Endometrial microvascular endothelial cells (primary cell): ENCODE measurements around the gene NAALADL2. TPM values are rescaled to one million over a fixed set of nuclear protein-coding genes. Genes with fewer than 3 reads are reported as not detected.
"Not testable (repeated sequence)": the region's sequence is repeated elsewhere in the genome, so short reads cannot be mapped to it uniquely, and the experiment has no call there.

Experiments
- in situ Hi-C: cut with HindIII; loops from 2 replicates; pipeline ENCODE4 v1.10.0; 2017; ENCODE audit warnings: low sequenced_read_pairs, low pct_unique_long_range_greater_than_20kb; ENCODE audit errors: inconsistent ontology term
- total RNA-seq: library from RNA; depleted of rRNA; stranded (reverse); fragments of >200 nt; gene quantifications from one replicate; pipeline ENCODE4 v1.2.3, GENCODE V29; 2015; ENCODE audit errors: inconsistent ontology term

NAALADL2 gene
- total RNA-seq, 1 donor from 2014 or later = not detected

DNA sequence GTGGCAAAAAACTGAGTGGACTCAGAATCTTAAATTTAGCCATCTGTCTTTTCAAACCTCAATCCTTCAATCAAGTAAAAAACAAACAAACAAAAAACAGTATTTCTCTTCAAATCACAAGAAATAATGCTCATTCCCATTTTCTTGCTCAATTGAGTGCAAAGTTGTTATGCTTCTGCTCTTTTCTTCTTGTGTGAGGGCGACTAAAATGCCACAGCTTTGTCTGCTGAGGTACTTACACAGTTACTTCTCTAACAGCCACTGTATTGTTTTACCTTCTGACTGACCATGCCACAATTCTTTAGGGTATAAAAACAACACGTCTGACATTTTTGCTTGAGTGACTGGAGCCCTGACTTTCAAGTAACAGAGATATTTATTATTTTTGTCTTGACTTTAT lies 617.4 kb downstream of the NAALADL2 start:
- in situ Hi-C loops = no loop called here

DNA sequence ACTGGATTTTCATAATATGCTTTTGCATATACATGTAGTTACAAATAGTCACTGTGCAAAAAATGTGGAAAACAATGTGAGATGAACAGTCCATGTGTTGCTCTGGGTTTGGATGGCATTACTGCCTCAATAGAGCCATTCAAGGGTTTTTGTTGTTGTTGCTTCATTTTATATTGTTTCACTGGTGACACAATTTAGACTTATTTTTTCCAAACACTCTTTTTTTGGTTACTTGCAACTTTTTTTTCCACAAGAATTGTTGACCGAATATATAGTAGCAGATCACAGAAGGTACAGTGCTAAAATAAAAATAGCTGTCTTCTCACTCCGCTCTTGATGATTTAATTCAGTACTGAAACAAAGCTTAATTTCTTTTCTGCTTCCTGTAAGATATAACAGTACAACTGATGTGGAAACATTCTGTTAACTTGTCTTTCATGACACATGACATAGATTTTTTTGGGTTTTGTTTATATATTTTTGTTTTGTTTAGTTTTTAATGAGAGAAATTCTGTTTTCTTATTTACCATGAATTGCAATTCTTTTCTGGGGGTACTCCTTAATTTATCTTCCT lies 618.6 kb downstream of the NAALADL2 start:
- in situ Hi-C loops = no loop called here

DNA sequence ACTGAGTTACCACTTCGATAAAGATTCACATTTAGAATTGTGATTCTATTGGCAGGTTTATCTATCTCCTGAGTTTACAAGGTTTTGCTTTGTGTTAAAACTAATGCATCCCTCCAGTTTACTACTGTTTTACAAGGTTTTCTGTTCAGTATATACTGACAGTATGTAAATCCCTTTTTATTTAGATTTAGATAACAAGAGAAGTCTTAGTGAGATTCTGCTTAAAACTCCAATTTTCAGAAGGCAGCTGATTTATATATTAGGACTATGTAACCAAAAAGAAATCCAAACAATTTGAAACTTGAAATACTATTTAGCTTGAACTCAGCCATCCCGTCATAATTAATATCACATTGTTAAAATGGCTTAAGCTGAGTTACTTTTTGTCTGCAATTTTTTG lies 619.2 kb downstream of the NAALADL2 start:
- in situ Hi-C loops = no loop called here

DNA sequence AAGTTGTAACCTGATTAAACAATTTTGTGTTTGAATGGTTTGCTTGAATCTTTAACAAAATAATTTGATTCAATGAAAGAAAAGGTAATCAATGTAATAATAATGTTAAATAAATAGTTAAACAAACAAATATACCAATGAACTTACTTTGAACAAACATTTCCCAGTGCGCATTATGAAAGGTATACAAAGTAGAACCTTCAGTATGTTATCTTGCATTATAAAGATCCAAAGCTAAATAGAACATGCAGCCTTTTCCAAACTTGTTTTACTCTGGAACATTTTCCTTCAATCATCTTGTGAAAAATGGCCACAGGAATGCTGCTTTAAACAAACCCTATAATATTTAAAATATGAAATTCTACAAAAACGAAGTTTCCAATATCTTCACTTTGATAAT lies 620.0 kb downstream of the NAALADL2 start:
- in situ Hi-C loops = no loop called here

- in situ Hi-C loops = no loop called here
Measured at GRCh38 chr3:175479800-175480199, 620.7 kb downstream of the NAALADL2 start.

DNA sequence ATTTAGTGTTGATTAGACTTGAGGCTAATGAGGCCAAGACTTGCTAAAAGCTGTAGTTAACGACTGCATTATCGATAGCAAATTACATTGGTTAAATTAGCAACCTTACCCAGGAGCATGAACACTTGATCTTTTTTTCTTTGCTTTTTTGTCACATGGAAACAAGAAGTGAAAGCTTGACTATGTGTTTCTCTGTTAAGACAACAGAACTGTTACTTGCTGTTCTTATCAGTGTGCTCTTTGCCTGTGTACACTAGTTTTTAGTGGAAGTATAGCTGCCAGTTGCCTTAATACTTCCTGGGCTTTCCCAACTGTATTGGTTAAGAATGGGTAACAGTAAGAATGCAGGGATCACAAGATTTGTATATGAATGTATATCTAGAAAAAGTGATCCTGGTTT lies 625.5 kb downstream of the NAALADL2 start:
- in situ Hi-C loops = no loop called here

- in situ Hi-C loops = no loop called here
Measured at GRCh38 chr3:175485436-175485835, 626.3 kb downstream of the NAALADL2 start.

- in situ Hi-C loops = no loop called here
Measured at GRCh38 chr3:175486255-175486654, 627.1 kb downstream of the NAALADL2 start.

- in situ Hi-C loops = no loop called here
Measured at GRCh38 chr3:175489406-175489805, 630.3 kb downstream of the NAALADL2 start.

GRCh38 chr3:175493301-175493700 lies 634.2 kb downstream of the NAALADL2 start:
- in situ Hi-C loops = no loop called here

DNA sequence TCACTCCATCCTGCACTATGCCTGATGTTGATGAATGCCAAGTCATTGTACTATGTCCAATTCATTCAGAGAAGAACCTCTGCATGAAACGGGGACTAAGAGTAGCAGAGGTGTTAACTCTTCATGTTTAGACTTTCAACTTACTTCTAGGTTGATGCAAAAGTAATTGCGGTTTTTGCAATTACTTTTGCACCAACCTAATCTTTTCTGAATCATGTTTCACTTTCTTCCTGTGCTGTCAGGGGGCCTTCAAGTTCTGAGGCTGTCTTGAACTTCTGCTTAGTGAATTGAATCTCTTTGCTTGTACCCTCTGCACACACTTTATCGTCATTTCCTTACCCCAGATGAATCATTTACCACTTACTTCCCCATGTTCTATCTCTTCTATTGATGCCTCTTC lies 636.2 kb downstream of the NAALADL2 start:
- in situ Hi-C loops = no loop called here

- in situ Hi-C loops = no loop called here
Measured at GRCh38 chr3:175502155-175502554, 643.0 kb downstream of the NAALADL2 start.

DNA sequence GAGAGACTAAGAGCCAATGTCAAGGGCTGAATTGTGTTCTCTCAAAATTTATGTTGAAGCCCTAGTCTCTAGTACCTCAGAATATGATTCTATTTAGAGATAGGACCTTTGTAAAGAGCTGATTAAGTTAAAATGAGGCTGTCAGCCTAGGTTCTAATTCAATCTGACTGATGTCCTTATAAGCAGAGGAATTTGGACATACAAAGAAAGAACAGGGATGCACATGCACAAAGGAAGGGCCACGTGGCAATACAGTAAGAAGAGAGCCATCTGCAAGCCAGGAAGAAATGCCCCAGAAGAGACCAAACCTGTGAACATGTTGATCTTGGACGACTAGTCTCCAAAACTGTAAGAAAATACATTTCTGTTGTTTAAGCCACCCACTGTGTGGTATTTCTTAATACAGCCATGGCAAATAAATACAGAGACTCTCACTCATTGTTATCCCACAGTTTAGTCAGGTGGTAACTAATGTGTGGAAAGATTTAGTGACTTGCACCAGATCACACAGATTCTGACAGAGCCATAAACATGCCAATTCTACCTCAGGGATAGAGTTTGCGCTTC lies 652.2 kb downstream of the NAALADL2 start:
- in situ Hi-C loops = no loop called here

DNA sequence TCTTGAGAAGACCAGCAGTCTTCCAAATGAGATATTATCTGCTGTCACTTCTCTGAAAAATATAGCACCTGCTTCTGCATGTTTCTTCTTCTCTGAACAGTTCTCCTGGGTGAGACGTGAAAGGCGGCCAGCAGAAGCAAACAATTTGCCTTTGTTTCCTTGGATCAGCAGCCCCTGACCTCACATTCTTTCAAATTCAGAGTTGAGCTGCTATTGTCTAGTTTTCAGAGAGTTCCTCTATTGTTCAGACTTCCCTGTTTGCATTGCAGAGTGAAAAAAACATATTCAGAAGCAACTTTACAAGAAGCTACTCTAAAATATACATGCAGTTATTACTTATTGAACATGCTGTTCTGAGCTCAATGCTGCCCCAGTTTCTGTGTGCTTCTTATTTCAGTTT lies 653.6 kb downstream of the NAALADL2 start:
- in situ Hi-C loops = no loop called here

- in situ Hi-C loops = no loop called here
Measured at GRCh38 chr3:175518459-175518858, 659.3 kb downstream of the NAALADL2 start.

DNA sequence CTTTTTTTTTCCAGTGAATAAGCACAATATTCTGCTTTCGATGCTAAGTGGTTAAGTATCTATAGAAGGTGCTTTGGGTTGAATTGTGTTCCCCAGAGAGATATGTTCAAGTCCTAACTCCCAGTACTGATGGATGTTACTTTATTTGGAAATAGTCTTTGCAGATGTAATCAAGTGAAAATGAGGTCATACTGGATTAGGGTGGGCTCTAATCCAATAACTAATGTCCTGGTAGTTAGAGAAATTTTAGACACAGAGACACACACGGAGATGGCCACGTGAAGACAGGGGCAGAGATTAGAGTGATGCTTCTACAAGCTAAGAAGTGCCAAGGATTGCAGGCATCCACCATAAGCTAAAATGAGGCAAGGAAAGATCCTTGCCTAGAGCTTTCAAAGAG lies 662.3 kb downstream of the NAALADL2 start:
- in situ Hi-C loops = no loop called here

GRCh38 chr3:175526191-175526590 lies 667.1 kb downstream of the NAALADL2 start:
- in situ Hi-C loops = no loop called here

GRCh38 chr3:175526609-175527280 lies 667.6 kb downstream of the NAALADL2 start:
- in situ Hi-C loops = no loop called here

DNA sequence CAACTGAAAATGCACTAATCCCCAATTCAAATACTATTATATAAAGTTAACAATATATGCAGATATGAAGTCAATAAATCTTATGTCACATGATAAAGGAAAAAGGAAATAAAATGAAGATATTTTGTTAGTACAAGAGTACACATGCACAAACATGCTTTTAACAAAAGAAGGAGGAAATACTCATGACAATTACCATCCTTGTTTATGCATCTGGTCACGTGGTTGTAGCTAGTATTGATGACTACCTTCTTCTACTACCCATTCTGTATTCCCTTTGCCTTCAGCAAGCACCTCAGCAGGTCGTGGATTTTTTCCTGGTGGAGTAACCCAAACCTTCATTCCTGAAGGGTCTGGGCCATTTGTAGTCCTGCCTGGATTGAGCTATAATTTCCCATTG lies 669.6 kb downstream of the NAALADL2 start:
- in situ Hi-C loops = not testable (repeated sequence)

DNA sequence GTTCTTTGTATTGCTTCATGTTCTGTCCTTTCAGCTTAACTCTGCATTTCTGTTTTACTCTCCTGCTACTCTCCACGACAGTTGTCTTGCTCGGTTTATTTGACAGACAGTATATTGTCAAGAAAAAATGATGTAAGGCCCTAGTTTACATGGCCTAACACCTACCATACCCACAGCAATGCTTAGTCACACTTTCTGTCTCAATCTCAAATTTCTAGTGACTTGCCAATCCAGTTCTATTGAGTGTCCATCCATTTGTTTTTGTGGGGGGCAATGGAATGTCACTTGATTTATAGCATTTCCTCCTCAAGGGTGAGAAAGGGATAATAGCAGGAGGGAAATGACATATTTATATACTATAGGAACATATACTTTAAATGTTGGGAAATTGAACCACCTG lies 676.2 kb downstream of the NAALADL2 start:
- in situ Hi-C loops = no loop called here

GRCh38 chr3:175546115-175546514 lies 687.0 kb downstream of the NAALADL2 start:
- in situ Hi-C loops = no loop called here
